A673 (cell line): ENCODE results near the gene TCTN1.

Source experiments
- EZH2 ChIP-seq: fragments of 200-600 bp; sonication (generic); IDR thresholded peaks from 2 replicates; pipeline ENCODE4 v1.6.1; 2017; ENCODE audit warnings: borderline replicate concordance, low read depth, mild to moderate bottlenecking, mixed read lengths, antibody characterized with exemption, low read length; ENCODE audit not compliant: poor library complexity, severe bottlenecking
- TF ChIP-seq, protein P1 (sequence below): fragments of 300-800, 200-600 bp; sonication (generic); conservative IDR thresholded peaks from 2 replicates; pipeline ENCODE4 v1.5.1; 2017; ENCODE audit warnings: low read depth, mild to moderate bottlenecking, antibody characterized with exemption, low read length, moderate library complexity, mixed read lengths

DNA sequence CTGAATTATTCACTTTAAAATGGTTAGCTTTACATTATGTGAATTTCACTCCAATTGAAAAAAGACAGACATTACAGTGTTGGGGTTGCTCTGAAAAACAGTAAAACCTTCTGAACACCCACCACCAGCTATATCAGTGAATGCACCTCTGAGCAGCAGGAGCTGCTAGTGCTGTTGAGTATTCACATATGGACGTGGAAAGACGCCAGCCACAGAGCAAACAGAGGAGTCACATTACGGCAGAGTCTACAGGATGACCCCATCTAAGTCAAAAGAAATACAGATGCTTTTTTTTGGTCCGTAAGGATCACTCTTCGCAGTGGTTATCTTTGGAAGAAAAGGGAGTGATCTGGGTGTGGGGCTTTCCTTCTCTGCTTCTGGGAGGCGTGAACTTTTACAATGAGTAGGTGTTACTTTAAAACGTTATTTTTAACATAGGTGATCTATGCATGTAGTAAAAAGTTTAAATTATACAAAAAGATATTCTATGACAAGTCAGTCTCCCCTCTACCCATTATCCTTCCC lies 70.4 kb downstream of the TCTN1 start:
- TF ChIP-seq, protein P1, sequence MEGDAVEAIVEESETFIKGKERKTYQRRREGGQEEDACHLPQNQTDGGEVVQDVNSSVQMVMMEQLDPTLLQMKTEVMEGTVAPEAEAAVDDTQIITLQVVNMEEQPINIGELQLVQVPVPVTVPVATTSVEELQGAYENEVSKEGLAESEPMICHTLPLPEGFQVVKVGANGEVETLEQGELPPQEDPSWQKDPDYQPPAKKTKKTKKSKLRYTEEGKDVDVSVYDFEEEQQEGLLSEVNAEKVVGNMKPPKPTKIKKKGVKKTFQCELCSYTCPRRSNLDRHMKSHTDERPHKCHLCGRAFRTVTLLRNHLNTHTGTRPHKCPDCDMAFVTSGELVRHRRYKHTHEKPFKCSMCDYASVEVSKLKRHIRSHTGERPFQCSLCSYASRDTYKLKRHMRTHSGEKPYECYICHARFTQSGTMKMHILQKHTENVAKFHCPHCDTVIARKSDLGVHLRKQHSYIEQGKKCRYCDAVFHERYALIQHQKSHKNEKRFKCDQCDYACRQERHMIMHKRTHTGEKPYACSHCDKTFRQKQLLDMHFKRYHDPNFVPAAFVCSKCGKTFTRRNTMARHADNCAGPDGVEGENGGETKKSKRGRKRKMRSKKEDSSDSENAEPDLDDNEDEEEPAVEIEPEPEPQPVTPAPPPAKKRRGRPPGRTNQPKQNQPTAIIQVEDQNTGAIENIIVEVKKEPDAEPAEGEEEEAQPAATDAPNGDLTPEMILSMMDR: no peak
- TF ChIP-seq EZH2: no peak
